ENCODE measurements around the gene RPP14. TPM values are rescaled to one million over a fixed set of nuclear protein-coding genes. Genes with fewer than 3 reads are reported as not detected.

RPP14 gene
- total and polyA plus RNA-seq, 2 donors (not counting 3 experiments of a cell fraction or from before 2014, with no cell fraction given), result 11.9 to 18.1 TPM

- intact Hi-C loops (cut with micrococcal nuclease), result no loop called here
- FAIRE-seq, result no peak
- POLR2A ChIA-PET, result no interaction called here
These were observed 20.7 kb upstream of the RPP14 start for GRCh38 chr3:58285334-58285733.

GRCh38 chr3:58287354-58287753, 18.7 kb upstream of the RPP14 start:
- dilution Hi-C loops (cut with MboI; ENCODE audit: extremely low pct_ligation_motif_present, low sequenced_read_pairs) (no loop called here), intact Hi-C loops (cut with micrococcal nuclease) (no loop called here)
- BruUV-seq (replicated peaks), result no TSS peak
- Histone ChIP-seq H4K20me1 (replicated peaks; ENCODE audit: control insufficient read depth, extremely low read depth, insufficient read depth, low read length) (no peaks in the 10 kb centered on the region), H3K9ac (replicated peaks; ENCODE audit: extremely low read depth, insufficient read depth, low read length) (no peak overlapping the region), H3K4me1 (ENCODE audit: control insufficient read depth, extremely low read depth, insufficient read depth, low read length) (no peaks in the 10 kb centered on the region), H3K9me1 (replicated peaks; ENCODE audit: control insufficient read depth, extremely low read depth, insufficient read depth, low read length) (no peaks in the 10 kb centered on the region), H3K27ac (ENCODE audit: insufficient read depth, low read depth, low read length) (no peak overlapping the region), H3K79me2 (ENCODE audit: control insufficient read depth, insufficient read depth, low read length) (no peaks in the 10 kb centered on the region), H3K36me3 (ENCODE audit: control insufficient read depth in 2 of 2, extremely low read depth in 1 of 2, insufficient read depth in 2 of 2, low read length in 2 of 2) (peaks cover 0 to 4% of the 10 kb centered on the region in 2 experiments), H3K4me2 (ENCODE audit: insufficient read depth, low read length) (no peak overlapping the region), H3K9me3 (replicated peaks; ENCODE audit: control insufficient read depth, insufficient read depth, low read length) (no peaks in the 10 kb centered on the region), H3K27me3 (ENCODE audit: control insufficient read depth in 2 of 2, insufficient read depth in 2 of 2, low read length in 2 of 2) (no peaks in the 10 kb centered on the region), H3K4me3 (replicated peaks in 1 of 3; ENCODE audit: insufficient read depth in 1 of 3, low read depth in 1 of 3, low read length in 3 of 3) (no peak overlapping the region), H2AFZ (ENCODE audit: low read depth, low read length) (no peak overlapping the region)
- FAIRE-seq (no peak), DNase-seq (ENCODE audit: low read depth, low spot score) (no peak)
- POLR2A ChIA-PET, result no interaction called here
- CTCF ChIA-PET, result interaction anchor here (1.4 kb wide), 1 partner anchor 70 kb away, joined by 4 read pairs; no protein-coding TSS in a partner anchor
- TF ChIP-seq EZH2 (IDR thresholded peaks at IDR 0.05; ENCODE audit: borderline replicate concordance, low read depth, low read length, severe bottlenecking) (no peak), JUN (IDR thresholded peaks at IDR 0.05; ENCODE audit: borderline replicate concordance, insufficient read depth, insufficient read length, low read depth) (no peak), GATA2 (IDR thresholded peaks at IDR 0.05; ENCODE audit: insufficient read depth, insufficient read length, low read depth, low read length) (no peak), POLR2A (IDR thresholded peaks at IDR 0.05; ENCODE audit: low read depth, low read length) (no peak), MAX (IDR thresholded peaks at IDR 0.05; ENCODE audit: insufficient read depth, insufficient read length) (no peak), POLR2AphosphoS5 (IDR thresholded peaks at IDR 0.05; ENCODE audit: insufficient read depth, low read depth, low read length) (no peak), MYC (IDR thresholded peaks at IDR 0.05; ENCODE audit: low read depth, low read length) (no peak), CTCF (IDR thresholded peaks at IDR 0.05; ENCODE audit: extremely low read depth in 1 of 2, insufficient read depth in 1 of 2, low read depth in 1 of 2, low read length in 2 of 2) (no peak), FOS (IDR thresholded peaks at IDR 0.05; ENCODE audit: borderline replicate concordance, insufficient read depth, low read length) (no peak)

More at GRCh38 chr3:58285334-58285733, 20.7 kb upstream of the RPP14 start:
- Histone ChIP-seq H3K9ac (replicated peaks; ENCODE audit: extremely low read depth, insufficient read depth, low read length) (no peak overlapping the region), H3K4me2 (ENCODE audit: insufficient read depth, low read length) (no peak overlapping the region), H3K9me1 (replicated peaks; ENCODE audit: control insufficient read depth, extremely low read depth, insufficient read depth, low read length) (no peaks in the 10 kb centered on the region), H3K79me2 (ENCODE audit: control insufficient read depth, insufficient read depth, low read length) (no peaks in the 10 kb centered on the region), H3K36me3 (ENCODE audit: control insufficient read depth in 2 of 2, extremely low read depth in 1 of 2, insufficient read depth in 2 of 2, low read length in 2 of 2) (peaks cover 0 to 4% of the 10 kb centered on the region in 2 experiments), H3K27me3 (ENCODE audit: control insufficient read depth in 2 of 2, insufficient read depth in 2 of 2, low read length in 2 of 2) (no peaks in the 10 kb centered on the region), H3K27ac (ENCODE audit: insufficient read depth, low read depth, low read length) (no peak overlapping the region), H3K4me1 (ENCODE audit: control insufficient read depth, extremely low read depth, insufficient read depth, low read length) (no peaks in the 10 kb centered on the region), H3K4me3 (replicated peaks in 1 of 3; ENCODE audit: insufficient read depth in 1 of 3, low read depth in 1 of 3, low read length in 3 of 3) (no peak overlapping the region), H3K9me3 (replicated peaks; ENCODE audit: control insufficient read depth, insufficient read depth, low read length) (no peaks in the 10 kb centered on the region), H2AFZ (ENCODE audit: low read depth, low read length) (no peak overlapping the region), H4K20me1 (replicated peaks; ENCODE audit: control insufficient read depth, extremely low read depth, insufficient read depth, low read length) (no peaks in the 10 kb centered on the region)
- CTCF ChIA-PET, result interaction anchor here (1.5 kb wide), 1 partner anchor 97 kb away, joined by 5 read pairs; no protein-coding TSS in a partner anchor
- no TSS peak for BruUV-seq (replicated peaks)
- no peak for TF ChIP-seq MAX (IDR thresholded peaks at IDR 0.05; ENCODE audit: insufficient read depth, insufficient read length)
- dilution Hi-C loops (cut with MboI; ENCODE audit: extremely low pct_ligation_motif_present, low sequenced_read_pairs), result no loop called here
- no peak for DNase-seq (ENCODE audit: low read depth, low spot score)

All from endothelial cell of umbilical vein (primary cell).